Bladder microvascular endothelial cell (primary cell): ENCODE results near the gene CBX3. TPM values are rescaled to one million over a fixed set of nuclear protein-coding genes. Genes with fewer than 3 reads are reported as not detected.

Experiments used
- total RNA-seq: library from RNA; depleted of rRNA; stranded (reverse); fragments of >200 nt; gene quantifications from 2 replicates; pipeline ENCODE4 v1.2.3, GENCODE V29; 2014

CBX3 gene
- total RNA-seq, result 101 and 126 TPM in 2 replicates

DNA sequence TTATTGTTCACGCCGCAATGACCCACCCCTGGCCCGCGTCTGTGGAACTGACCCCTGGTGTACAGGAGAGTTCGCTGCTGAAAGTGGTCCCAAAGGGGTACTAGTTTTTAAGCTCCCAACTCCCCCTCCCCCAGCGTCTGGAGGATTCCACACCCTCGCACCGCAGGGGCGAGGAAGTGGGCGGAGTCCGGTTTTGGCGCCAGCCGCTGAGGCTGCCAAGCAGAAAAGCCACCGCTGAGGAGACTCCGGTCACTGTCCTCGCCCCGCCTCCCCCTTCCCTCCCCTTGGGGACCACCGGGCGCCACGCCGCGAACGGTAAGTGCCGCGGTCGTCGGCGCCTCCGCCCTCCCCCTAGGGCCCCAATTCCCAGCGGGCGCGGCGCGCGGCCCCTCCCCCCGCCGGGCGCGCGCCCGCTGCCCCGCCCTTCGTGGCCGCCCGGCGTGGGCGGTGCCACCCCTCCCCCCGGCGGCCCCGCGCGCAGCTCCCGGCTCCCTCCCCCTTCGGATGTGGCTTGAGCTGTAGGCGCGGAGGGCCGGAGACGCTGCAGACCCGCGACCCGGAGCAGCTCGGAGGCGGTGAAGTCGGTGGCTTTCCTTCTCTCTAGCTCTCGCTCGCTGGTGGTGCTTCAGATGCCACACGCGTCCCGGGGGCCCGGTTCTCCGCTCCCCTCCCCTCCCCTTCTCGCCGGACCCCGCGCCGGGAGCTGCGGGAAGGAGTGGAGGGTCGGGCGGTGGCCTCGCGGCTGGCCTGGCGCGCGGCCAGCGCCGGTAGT is at the start of gene CBX3:
CBX3 (plus strand) TSS at position 499 of the 772 bp plus-strand sequence. CDS start 1,254 bp downstream, outside the sequence.

DNA sequence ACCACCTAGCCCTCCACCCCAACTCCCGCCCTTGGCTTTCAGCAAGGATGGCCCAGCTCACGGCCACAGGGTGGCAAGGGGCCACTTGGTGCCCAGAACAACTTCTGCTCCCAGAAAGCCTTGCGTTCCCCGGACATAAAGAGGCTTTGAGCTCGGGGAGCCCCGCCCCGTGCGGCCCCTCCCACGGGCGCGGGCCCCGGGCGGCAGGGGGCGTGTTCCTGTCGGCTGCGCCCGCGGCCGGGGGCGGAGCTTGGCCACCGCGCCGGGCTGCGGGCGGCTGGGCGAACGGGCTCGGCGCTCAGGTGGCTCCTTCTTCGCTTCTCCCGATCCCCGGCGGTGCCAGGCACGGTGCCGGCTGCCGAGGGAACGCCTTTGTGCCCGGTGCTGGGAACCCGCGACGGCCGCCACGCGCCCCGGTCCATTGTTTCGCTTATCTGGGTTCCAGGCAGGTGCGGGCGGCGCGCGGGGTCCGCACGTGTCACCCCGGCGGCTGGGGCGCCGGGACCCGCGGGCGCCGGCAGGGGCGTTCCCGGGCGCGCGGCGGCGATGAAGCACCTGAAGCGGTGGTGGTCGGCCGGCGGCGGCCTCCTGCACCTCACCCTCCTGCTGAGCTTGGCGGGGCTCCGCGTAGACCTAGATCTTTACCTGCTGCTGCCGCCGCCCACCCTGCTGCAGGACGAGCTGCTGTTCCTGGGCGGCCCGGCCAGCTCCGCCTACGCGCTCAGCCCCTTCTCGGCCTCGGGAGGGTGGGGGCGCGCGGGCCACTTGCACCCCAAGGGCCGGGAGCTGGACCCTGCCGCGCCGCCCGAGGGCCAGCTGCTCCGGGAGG is 49.4 kb upstream of the CBX3 start, which contains the start of gene NFE2L3:
NFE2L3 (plus strand) TSS at position 246 of the 829 bp plus-strand sequence; CDS start at position 547, 301 bp downstream.

DNA sequence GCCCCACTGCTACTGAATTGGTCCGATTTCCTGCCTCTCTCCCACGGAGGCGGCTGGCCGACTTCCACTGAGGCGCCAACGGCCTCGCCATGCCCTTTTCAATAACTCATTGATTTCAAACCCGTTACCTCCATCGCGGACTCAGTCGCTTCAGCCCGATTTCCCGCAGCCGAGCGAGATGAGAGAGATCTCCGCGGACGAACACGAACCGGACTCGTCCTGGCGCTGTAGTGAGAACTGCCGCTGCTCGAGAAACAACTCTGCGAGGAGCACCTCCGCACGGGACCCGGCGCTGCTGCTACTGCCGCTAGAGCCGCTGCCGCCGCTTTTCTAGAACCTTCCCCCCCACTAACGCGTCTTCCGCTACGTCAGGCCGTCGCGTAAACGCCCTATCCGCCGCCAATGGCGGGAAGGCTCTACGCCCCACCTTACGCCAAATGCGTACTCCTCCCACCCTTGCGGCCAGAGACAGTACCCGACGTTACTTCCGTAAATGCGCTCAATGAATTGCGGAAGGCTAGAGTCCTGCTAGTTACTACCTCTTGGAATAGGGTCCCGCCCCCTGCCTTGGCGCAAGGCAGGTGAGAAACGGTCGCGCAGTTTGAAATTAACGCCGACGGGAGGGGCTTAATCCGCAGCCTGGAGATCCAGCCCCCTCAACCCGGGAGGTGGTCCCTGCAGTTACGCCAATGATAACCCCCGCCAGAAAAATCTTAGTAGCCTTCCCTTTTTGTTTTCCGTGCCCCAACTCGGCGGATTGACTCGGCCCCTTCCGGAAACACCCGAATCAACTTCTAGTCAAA is 900 bp upstream of the CBX3 start, which contains the start of gene HNRNPA2B1:
HNRNPA2B1 (minus strand) TSS at position 303 of the 803 bp plus-strand sequence; CDS start at position 134, 169 bp downstream.

Other genes with a start within 250 kb of the CBX3 start
- gene NFE2L3, start 49.5 kb upstream of the CBX3 start, total RNA-seq, result 14.1 and 70.6 TPM in 2 replicates
- 114 and 188 TPM in 2 replicates for gene HNRNPA2B1, start 999 bp upstream of the CBX3 start, total RNA-seq
- 2.4 and 6.2 TPM in 2 replicates for gene SNX10, start 90.1 kb downstream of the CBX3 start, total RNA-seq